Measurements from ENCODE around the gene ZFYVE1.

Gene ZFYVE1, protein sequence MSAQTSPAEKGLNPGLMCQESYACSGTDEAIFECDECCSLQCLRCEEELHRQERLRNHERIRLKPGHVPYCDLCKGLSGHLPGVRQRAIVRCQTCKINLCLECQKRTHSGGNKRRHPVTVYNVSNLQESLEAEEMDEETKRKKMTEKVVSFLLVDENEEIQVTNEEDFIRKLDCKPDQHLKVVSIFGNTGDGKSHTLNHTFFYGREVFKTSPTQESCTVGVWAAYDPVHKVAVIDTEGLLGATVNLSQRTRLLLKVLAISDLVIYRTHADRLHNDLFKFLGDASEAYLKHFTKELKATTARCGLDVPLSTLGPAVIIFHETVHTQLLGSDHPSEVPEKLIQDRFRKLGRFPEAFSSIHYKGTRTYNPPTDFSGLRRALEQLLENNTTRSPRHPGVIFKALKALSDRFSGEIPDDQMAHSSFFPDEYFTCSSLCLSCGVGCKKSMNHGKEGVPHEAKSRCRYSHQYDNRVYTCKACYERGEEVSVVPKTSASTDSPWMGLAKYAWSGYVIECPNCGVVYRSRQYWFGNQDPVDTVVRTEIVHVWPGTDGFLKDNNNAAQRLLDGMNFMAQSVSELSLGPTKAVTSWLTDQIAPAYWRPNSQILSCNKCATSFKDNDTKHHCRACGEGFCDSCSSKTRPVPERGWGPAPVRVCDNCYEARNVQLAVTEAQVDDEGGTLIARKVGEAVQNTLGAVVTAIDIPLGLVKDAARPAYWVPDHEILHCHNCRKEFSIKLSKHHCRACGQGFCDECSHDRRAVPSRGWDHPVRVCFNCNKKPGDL

DNA sequence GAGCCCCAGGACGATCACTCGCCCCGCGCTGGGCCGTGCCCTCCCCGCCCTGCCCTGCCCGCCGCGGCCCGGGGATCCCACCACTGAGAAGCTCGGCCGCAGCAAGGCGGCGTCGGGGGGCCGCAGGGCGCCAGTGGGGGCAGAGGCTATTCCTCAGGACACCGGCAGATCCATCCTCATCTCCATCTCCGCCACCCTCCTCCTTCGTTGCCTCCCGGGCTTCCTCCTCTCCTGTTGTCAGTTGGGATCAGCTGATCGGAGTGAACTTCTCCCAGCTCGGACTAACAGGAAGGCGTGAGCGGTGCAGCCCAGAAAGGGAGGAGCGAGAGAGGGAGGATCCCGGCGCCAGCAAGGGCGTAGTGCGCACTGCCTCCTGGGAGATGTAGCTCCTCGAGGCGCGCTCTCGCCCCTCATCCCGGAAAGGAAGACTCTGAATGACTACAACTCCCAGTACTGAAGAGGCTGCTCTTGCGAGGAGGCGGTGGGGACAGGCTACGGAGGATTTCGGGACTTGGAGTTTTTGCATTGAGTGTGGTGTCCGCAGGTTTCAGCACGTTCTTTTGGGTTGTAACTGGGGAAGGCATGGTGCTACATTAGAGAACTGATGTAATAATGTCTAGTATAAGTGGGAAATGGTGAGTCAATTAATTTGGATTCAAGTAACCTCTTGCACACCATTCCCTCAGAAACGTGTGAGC, at the start of gene ZFYVE1:
Gene ZFYVE1, minus strand, starts transcription at position 262 of the 698 bp plus-strand sequence. CDS start 2,598 bp downstream, outside the sequence.
- H3K4me3 ChIP-seq (ENCODE audit: low read depth, low read length) = peak within 1 kb of the TSS; percentile 80
- peak; percentile 97 for DNase-seq (ENCODE audit: low read depth)
- TF ChIP-seq, protein P1, sequence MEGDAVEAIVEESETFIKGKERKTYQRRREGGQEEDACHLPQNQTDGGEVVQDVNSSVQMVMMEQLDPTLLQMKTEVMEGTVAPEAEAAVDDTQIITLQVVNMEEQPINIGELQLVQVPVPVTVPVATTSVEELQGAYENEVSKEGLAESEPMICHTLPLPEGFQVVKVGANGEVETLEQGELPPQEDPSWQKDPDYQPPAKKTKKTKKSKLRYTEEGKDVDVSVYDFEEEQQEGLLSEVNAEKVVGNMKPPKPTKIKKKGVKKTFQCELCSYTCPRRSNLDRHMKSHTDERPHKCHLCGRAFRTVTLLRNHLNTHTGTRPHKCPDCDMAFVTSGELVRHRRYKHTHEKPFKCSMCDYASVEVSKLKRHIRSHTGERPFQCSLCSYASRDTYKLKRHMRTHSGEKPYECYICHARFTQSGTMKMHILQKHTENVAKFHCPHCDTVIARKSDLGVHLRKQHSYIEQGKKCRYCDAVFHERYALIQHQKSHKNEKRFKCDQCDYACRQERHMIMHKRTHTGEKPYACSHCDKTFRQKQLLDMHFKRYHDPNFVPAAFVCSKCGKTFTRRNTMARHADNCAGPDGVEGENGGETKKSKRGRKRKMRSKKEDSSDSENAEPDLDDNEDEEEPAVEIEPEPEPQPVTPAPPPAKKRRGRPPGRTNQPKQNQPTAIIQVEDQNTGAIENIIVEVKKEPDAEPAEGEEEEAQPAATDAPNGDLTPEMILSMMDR (IDR thresholded peaks at IDR 0.05; ENCODE audit: control insufficient read depth, extremely low read depth, insufficient read depth) = no peak

DNA sequence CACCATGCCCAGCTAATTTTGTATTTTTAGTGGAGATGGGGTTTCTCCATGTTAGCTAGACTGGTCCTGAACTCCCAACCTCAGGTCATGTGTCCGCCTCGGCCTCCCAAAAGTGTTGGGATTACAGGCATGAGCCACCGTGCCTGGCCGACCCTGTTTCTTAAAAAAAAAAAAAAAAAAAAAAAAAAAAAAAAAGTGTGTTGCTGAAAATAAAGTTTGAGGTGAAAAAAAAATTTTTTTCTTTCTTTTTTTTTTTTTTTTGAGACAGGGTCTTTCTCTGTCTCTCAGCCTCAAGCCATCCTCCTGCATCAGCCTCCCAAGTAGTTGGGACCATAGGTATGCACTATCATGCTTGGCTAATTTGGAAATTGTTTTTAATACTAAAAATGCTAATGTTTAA, 42.7 kb upstream of the ZFYVE1 start:
- no peak for DNase-seq (ENCODE audit: low read depth)
- TF ChIP-seq, protein P1 (IDR thresholded peaks at IDR 0.05; ENCODE audit: control insufficient read depth, extremely low read depth, insufficient read depth) = no peak
- no peak overlapping the region for H3K4me3 ChIP-seq (ENCODE audit: low read depth, low read length)

DNA sequence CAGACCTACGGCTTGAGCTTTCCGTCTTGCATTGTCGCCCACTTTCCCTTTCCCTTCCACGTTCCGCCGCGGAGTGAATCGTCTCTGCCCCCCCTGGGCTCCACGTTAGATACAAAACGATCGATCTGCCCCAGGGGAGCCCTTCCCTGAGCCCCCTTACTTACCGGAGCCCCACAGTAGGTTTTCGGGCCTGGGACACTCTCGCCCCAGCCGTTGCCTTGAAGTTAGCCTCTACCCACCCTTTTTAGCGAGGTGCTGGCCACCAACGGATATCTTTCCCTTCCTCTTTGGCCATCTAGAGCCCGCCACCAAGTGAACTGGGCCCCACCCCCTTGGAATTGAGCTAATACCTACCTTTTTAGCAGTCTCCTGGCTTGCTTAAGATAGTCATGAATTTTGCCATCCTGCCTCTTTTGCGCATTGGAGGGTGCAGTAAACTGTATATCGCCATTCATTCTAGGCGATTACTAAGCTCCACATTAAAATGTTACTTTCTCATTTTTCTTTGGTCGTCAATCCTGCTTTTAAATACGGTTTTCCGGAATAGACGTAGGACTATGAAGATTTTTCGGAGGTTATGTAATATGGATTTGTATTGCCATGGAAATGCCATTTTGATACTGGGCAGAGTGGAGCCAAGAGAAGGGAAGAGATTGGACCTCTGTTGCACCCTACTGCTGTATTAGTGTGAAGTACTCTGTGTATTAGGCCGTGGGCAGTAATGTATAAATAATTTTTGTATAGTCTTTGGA, 32.2 kb upstream of the ZFYVE1 start:
- DNase-seq (ENCODE audit: low read depth) = no peak
- peak overlapping the region; percentile 86 for H3K4me3 ChIP-seq (ENCODE audit: low read depth, low read length)
- TF ChIP-seq, protein P1 (IDR thresholded peaks at IDR 0.05; ENCODE audit: control insufficient read depth, extremely low read depth, insufficient read depth) = no peak

DNA sequence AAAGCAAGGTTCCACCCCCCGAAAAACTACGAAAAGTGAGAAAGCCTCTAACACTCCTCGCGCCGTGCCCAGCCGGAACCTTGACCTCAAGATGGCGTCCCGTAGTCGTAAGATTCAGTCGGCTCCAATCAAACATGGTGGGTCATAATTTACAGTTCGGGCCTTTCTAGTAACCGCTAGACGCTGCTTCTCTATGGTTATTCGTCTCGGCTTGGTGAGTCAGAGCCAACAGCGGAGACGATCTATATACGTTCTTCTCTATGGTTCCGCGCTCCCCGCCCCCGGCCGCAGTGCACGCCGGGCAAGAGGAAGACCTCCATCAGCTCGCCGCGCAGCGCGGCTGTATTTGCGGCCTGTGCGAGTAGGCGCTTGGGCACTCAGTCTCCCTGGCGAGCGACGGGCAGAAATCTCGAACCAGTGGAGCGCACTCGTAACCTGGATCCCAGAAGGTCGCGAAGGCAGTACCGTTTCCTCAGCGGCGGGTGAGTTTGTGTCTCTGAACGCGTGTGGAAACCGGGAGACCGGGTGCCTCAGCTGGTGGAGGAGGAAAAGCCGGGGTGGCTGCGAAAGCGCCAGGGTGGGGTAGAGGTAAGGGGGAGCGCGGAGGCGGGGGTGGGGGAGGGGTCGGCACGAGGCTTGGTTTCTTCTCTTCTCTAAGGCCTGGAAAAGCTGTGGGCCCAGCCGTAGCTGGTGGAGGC, 31.5 kb upstream of the ZFYVE1 start, which contains the start of gene RBM25:
Gene RBM25, plus strand, starts transcription at position 311 of the 698 bp plus-strand sequence. CDS start 13,108 bp downstream, outside the sequence.
- H3K4me3 ChIP-seq (ENCODE audit: low read depth, low read length) = peak within 1 kb of the TSS; percentile 86
- TF ChIP-seq, protein P1 (IDR thresholded peaks at IDR 0.05; ENCODE audit: control insufficient read depth, extremely low read depth, insufficient read depth) = peak; percentile 33; the same call in 1 of the 2 replicates
- peak; percentile 99 for DNase-seq (ENCODE audit: low read depth)

DNA sequence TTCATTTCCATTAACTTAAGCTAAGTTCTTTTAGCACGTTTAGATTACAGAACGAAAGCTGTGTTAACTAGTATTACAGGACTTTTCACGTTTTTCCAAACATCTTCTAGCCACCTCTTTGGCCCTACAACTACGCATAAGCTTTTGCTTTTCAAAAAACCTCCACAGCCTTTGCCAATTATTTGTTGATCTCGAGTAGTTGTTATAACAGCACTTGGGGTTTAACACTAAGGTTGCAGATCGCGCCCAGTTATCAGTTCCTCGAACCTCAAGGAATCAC, 31.0 kb upstream of the ZFYVE1 start:
- no peak for DNase-seq (ENCODE audit: low read depth)
- TF ChIP-seq, protein P1 (IDR thresholded peaks at IDR 0.05; ENCODE audit: control insufficient read depth, extremely low read depth, insufficient read depth) = no peak
- peak overlapping the region; percentile 86 for H3K4me3 ChIP-seq (ENCODE audit: low read depth, low read length)

DNA sequence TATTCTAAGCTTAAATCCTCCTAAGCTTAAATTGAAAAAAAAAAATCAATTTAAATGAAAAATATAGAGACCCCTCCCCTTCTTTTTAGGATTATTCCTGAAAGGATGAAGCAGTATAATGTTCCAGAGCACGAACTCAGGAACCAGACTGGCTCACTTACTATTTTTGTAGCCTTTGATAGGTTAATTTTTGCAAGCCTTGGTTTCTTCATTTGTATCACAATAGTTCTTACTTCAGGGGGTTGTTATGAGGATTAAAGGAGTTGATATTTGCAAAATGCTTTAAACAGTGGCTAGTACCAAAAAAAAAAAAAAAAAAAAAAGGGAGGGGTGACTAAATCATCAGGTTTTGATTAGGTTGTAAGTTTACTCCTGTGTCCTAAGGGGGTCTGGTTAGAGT, 28.3 kb upstream of the ZFYVE1 start:
- H3K4me3 ChIP-seq (ENCODE audit: low read depth, low read length) = no peak overlapping the region
- TF ChIP-seq, protein P1 (IDR thresholded peaks at IDR 0.05; ENCODE audit: control insufficient read depth, extremely low read depth, insufficient read depth) = no peak
- no peak for DNase-seq (ENCODE audit: low read depth)
